GM13976 (cell line): ENCODE data around the gene NLRX1.
A peak's percentile ranks its signal among the peaks of the same experiment; 100 is the strongest.

Source experiments
- DNase-seq: peaks from one replicate; pipeline ENCODE4 v3.0.0; 2012; ENCODE audit warnings: low spot score
- CTCF ChIP-seq: IDR thresholded peaks from 2 replicates; pipeline ENCODE4 v1.5.1; 2012; ENCODE audit warnings: borderline replicate concordance, mild to moderate bottlenecking; ENCODE audit not compliant: insufficient read depth; ENCODE audit errors: extremely low read depth, missing control alignments, control extremely low read depth
- in situ Hi-C: fragments of 300-500 bp; cut with MboI; formaldehyde crosslinking; loops from one replicate; pipeline ENCODE4 v1.12.0; 2022; ENCODE audit warnings: low sequenced_read_pairs, mixed read lengths, inconsistent platforms; ENCODE audit not compliant: unreplicated experiment

Gene NLRX1

GRCh38 chr11:119206511-119207414, 38.2 kb downstream of the NLRX1 start:
- TF ChIP-seq CTCF: no peak
- in situ Hi-C loops: no loop called here
- peak; percentile 81 for DNase-seq

GRCh38 chr11:119207415-119207960, 39.0 kb downstream of the NLRX1 start:
- in situ Hi-C loops: no loop called here
- no peak for DNase-seq

GRCh38 chr11:119209186-119209585, 40.7 kb downstream of the NLRX1 start:
- in situ Hi-C loops: no loop called here
- no peak for TF ChIP-seq CTCF
- DNase-seq: no peak

More at GRCh38 chr11:119207415-119207960, 39.0 kb downstream of the NLRX1 start:
- no peak for TF ChIP-seq CTCF

GRCh38 chr11:119210050-119210449, 41.5 kb downstream of the NLRX1 start:
- in situ Hi-C loops: no loop called here
- DNase-seq: no peak
- TF ChIP-seq CTCF: no peak

- no peak for DNase-seq
- in situ Hi-C loops: no loop called here
- TF ChIP-seq CTCF: no peak
These were observed 49.8 kb downstream of the NLRX1 start for GRCh38 chr11:119218141-119218878.

- TF ChIP-seq CTCF: no peak
- DNase-seq: no peak
- in situ Hi-C loops: no loop called here
These were observed 53.8 kb downstream of the NLRX1 start for GRCh38 chr11:119222308-119222707.
